Urothelium cell line (cell line): ENCODE data around the gene TAS1R3.
"Not testable (repeated sequence)": the region's sequence is repeated elsewhere in the genome, so short reads cannot be mapped to it uniquely, and the experiment has no call there.

Experiments used
- DNase-seq: peaks from one replicate; pipeline ENCODE4 v3.0.0; 2011; ENCODE audit warnings: low spot score, mixed read lengths
- FAIRE-seq: peaks from 2 replicates; lab custom pipeline; 2011; peaks lifted over from hg19 to GRCh38; lab: Jason Lieb, UNC

The TAS1R3 gene

DNA sequence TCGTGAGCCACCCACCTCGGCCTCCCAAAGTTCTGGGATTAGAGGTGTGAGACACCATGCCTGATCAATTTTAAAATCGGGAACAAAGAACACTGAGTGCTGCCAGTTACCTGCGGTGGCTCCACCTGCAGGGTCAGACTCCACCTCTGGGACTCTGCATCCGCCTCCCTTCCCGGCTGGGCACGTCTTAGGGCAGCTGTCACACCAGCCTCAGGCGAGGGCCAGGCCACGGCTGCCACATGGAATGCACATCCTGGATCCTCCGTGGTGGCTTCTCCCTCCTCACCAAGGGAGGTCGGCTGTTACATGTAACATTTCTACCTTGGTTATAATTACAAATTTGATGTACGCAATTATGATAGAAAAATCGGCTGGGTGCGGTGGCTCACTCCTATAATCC lies 33.2 kb downstream of the TAS1R3 start:
- no peak for DNase-seq

DNA sequence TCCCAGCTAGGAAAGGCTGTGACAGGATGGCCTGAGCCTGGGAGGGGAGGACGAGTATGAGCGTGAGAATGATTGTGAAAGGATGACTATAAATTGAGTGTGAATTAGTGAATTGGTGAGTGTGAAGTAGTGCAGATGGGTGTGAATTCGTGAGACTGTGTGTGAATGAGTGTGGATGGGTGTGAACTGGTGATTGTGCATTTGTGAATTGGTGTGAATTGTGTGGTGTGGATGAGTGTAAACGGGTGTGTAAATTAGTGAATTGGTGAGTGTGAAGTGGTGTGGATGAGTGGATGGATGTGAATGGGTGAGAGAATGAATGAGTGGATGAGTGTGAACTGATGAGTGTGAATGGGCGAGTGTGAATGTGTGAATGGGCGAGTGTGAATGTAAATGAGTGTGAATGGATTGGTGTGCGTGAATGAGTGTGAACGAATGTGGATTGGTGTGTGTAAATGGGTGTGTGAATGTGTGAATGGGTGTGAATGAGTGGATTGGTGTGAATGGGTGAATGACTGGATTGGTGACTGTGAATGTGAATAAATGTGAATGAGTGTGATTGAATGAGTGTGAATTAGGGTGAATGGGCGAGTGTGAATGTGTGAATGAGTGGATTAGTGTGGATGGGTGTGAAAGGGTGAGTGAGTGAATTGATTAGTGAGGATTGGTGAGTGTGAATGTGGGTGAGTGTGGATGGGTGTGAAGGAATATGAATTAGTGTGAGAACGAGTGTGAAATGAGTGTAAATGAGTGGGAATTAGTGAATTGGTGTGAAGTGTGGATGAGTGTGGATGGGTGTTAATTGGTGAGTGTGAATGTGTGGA lies 35.0 kb downstream of the TAS1R3 start:
- FAIRE-seq (peak; percentile 66), DNase-seq (no peak)

More for the DNA sequence above, 33.2 kb downstream of the TAS1R3 start:
- FAIRE-seq = no peak

DNA sequence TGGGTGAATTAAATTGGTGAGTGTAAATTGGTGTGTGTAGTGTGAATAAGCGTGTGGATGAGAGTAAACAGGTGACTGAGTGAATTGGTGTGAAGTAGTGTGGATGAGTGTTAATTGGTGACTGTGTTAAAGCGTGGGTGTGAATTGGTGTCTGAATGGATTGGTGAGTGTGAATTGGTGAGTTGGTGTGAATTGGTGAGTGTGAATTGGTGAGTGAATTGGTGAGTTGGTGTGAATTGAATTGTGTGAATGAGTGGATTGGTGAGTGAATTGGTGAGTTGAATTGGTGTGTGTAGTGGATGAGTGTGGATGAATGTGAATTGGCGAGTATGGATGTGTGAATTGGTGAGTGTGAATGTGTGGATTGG lies 35.6 kb downstream of the TAS1R3 start:
- FAIRE-seq = no peak
- DNase-seq = no peak

GRCh38 chr1:1367315-1367714 lies 36.2 kb downstream of the TAS1R3 start:
- DNase-seq = no peak
- FAIRE-seq = peak; percentile 91

GRCh38 chr1:1370094-1370493 lies 39.0 kb downstream of the TAS1R3 start:
- not testable (repeated sequence) for FAIRE-seq, DNase-seq

GRCh38 chr1:1370771-1371300 lies 39.8 kb downstream of the TAS1R3 start:
- DNase-seq (no peak), FAIRE-seq (no peak)

GRCh38 chr1:1371364-1371745 lies 40.3 kb downstream of the TAS1R3 start:
- FAIRE-seq (no peak), DNase-seq (no peak)

DNA sequence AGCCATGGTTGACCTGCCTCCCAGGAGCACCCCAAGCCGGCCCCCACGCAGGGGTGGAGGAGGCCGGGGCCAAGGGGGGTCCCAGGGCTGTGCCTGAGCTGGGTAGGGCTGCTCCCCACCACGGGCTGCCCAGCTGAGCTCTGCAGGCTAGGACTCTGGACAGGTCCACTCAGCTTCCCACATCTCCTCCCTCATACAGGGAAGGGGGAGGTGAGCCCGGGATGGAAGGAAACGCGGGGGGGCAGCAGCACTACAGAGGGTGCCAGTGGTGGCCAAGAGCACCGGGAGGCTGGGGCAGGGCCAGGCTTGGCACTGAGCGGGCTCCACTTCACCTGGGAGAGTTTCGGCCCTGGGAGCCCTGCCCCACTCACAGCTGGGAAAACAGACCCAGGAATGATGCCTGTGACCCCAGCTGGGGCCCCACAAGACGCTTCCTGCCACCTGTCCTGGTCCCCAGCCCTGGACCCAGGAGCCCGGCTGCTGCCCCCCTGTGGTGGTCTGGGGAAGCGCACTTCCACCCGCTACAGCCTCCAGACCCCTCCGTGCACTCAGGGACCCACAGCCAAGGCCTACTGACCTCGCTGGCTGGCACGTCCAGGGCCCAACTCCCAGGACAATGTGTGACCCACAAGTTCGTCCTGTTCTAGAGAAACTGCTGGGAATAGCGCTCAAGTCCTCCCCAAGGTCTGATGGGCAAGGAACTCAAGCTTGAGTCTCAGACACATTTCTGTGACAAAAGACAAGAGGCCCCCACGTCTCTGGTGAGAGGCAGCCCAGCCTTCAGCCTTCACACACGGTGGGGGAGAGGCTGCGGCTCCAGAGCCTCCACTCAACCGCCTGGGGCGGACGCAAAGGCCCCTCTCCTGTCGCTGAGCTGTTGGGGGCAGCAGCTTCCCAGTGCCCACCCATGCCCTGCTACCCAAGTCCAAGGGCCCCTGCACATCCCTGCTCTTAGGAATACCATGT lies 40.9 kb downstream of the TAS1R3 start:
- peak; percentile 68 for DNase-seq
- no peak for FAIRE-seq

DNA sequence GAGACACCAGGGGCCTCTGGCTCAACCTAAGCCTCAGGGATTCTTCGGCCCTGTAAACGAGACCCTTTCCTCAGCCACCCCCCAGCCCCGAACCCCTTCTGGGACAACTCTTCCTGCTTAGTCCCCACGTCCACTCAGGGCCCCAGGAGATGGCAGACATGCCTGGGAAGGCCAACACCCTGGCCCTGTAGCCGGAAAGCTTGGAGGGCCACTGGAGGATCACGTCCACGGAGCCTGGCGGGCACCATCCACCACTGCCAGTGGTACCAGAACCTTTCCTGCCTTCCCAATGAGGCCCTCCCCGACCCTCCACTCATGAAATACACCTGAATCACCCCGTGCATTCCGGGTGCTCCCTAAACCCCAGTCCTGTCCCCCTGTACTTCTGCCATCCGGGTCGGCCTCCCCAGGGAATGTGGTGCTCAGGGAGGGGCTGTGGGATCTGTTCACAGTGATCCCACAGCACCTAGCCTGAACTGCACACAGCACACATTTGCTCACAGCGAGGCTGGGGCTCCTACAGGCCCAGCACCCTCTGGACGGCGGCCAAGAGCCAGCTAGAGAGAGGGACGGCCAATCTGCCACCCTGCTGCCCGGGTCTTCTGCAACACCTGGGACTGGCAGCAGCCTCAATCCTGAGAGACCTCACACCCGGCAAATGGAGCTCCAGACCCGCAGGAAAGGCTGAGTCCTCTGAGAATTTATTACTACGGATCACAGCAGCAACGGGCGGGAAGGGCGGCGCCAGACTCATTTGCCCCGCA lies 42.2 kb downstream of the TAS1R3 start:
- DNase-seq (no peak), FAIRE-seq (no peak)

DNA sequence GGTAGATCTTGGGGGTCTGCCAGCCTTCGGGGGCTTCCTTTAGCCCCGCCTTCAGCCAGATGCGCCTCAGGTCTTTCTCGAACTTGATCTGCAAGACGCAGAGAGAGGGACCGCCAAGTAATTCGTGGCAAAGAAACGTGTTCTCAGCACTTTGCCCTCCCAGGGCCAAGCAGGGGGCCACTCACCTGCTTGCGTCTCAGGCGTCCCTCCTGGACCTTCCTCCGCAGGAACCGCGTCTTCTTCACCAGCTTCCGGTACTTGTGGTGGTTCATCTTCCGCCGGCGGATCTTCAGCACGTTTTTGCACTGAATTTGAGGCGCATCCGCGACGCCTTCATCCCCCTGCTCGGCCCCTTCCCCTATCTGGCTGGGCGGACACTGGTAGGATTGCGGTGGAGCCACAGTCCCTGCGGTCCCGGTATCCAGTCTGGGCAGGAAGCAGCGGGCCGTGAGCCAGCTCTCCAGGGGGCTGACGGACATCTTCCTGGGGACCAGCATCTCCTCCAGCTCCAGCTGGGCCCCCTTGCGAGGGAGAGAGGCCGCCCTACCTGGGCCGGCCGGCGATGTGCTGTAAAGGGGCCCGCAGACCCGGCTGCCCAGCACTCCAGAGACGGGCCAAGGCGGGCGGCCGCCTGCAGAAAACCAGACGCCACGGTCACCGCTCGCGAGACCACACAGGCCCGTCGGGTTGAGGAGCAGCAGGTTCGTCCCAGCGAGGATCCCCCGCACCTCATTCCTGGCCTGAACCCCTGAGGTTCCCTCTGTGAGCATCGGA lies 42.9 kb downstream of the TAS1R3 start:
- FAIRE-seq (no peak), DNase-seq (no peak)

DNA sequence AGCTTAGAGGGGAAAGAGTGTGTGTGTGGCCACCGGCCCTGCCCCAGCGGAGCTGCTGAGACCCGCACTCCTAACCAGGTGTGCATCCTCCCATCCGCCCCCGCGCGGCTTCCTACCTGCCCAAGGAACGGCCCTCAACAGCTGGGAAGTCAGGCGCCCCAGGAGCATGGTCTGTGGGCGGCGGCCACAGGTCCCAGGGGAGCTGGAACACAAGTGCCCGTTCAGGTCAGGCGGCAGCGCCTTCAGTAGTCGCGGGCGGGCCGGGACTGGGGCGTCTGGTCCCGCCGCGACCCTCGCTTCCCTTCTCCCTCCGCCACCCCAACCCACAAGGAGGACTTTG lies 43.5 kb downstream of the TAS1R3 start:
- FAIRE-seq (no peak), DNase-seq (no peak)

- FAIRE-seq = peak; percentile 79
- peak; percentile 97 for DNase-seq
These were observed 44.0 kb downstream of the TAS1R3 start, which contains the start of gene AURKAIP1 for GRCh38 chr1:1374929-1375662. Gene AURKAIP1, minus strand, starts transcription at chr1:1375207. Its CDS starts 451 bp downstream, at chr1:1374756.

GRCh38 chr1:1376551-1377226 lies 45.6 kb downstream of the TAS1R3 start:
- DNase-seq (no peak), FAIRE-seq (no peak)

- no peak for DNase-seq
- FAIRE-seq = no peak
These were observed 46.6 kb downstream of the TAS1R3 start for GRCh38 chr1:1377540-1378205.

DNA sequence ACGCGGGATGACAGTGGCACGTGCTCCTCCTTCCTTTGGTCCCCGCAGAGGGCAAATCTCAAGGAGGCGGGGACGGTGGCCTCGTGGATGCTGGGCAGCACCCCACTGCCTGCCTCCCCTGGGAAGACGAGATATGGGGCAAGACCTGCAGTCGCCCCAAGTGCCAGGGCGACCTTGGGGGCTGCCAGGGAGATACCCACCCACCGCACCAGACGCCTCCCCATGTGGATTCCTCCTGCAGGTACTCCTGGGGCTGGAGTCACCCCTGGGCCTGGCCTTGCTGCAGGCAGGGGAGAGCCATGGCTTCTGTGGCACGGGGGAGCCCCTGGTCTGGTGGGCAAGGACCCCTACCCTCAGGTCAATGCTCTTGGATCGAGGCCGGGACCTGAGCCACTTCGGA lies 49.8 kb downstream of the TAS1R3 start:
- no peak for DNase-seq

DNA sequence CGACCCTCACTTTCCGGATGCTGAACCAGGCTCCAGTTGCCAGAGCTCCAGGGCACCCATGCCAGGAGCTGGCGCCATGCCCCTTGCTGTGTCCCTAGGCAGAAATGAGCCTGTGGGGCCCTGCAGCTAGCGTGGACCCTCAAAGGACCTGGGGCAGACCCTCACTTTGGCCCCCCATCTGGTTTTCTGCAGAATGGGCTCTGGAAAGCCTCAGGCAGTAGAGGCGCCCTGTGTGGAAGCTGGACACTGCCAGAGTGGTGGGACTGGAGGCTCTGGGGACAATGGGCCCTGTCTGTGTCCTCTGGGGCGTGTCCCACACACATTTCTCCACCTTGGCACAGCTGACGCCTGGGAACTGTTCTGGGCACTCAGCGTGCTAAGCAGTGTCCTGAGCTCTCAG lies 50.2 kb downstream of the TAS1R3 start:
- DNase-seq (no peak), FAIRE-seq (no peak)

More for the DNA sequence above, 49.8 kb downstream of the TAS1R3 start:
- no peak for FAIRE-seq
